HepG2 (cell line): ENCODE results near the gene DLG2. TPM values are rescaled to one million over a fixed set of nuclear protein-coding genes. Genes with fewer than 3 reads are reported as not detected.

Experiments used
- ATAC-seq: fragments of 200-7000 bp; cut with Tn5 transposase; 3 replicates; pipeline ENCODE4 v1.9.1; 2020; ENCODE audit warnings: mild to moderate bottlenecking, moderate library complexity
- BruUV-seq: library from RNA; stranded (reverse); fragments of 400-500 nt; replicated peaks from 2 replicates; lab custom pipeline; 2021; lab: Mats Ljungman, UMichigan
- CTCF ChIA-PET: fragments of 300-600 bp; formaldehyde crosslinking; extraction: SDS; loops from one replicate; lab custom pipeline; 2021; ENCODE audit warnings: low total read pairs, inconsistent platforms, low intra/inter-chr PET ratio; lab: Yijun Ruan, JAX
- POLR2A ChIA-PET: fragments of 350-600 bp; sonication (Branson Sonifier 250); formaldehyde crosslinking; loops from one replicate; lab custom pipeline; 2020; ENCODE audit warnings: antibody characterized with exemption, inconsistent platforms; lab: Yijun Ruan, JAX
- DNase-seq: peaks from one replicate; pipeline ENCODE4 v3.0.0-alpha.2; 2015; ENCODE audit warnings: low spot score
- FAIRE-seq: peaks from 3 replicates; lab custom pipeline; 2011; peaks lifted over from hg19 to GRCh38; lab: Jason Lieb, UNC
- H2AFZ ChIP-seq: one replicate; pipeline ENCODE4 v1.6.1; 2011; ENCODE audit warnings: low read length, inconsistent platforms
- H3K27ac ChIP-seq: fragments of 300-600 bp; 3 replicates; pipeline ENCODE4 v1.8.0; 2011; ENCODE audit warnings: mixed run types, mild to moderate bottlenecking, mixed read lengths, low read length, inconsistent platforms; ENCODE audit not compliant: insufficient read depth; ENCODE audit errors: extremely low read length
- H3K27me3 ChIP-seq, 2 experiments: fragments of 200-600 bp in 1 of 2; 2 replicates in 1 of 2; 3 replicates in 1 of 2; pipeline versions ENCODE4 v1.6.0 to v1.8.0; 2011; ENCODE audit warnings: low read length in 2 of 2, mild to moderate bottlenecking in 2 of 2, moderate library complexity in 2 of 2, inconsistent platforms in 1 of 2; ENCODE audit not compliant: insufficient read depth in 2 of 2, control insufficient read depth in 1 of 2
- H3K36me3 ChIP-seq, 2 experiments: fragments of 200-600 bp in 1 of 2; replicated peaks in 1 of 2; 2 replicates in 1 of 2; 3 replicates in 1 of 2; pipeline versions ENCODE4 v1.5.1 to v1.8.0; 2011; ENCODE audit warnings: low read length in 2 of 2, inconsistent platforms in 1 of 2; ENCODE audit not compliant: insufficient read depth in 2 of 2, control insufficient read depth in 1 of 2
- H3K4me1 ChIP-seq: 2 replicates; pipeline ENCODE4 v1.5.1; 2012; ENCODE audit warnings: low read length, inconsistent platforms; ENCODE audit not compliant: insufficient read depth
- H3K4me2 ChIP-seq: 2 replicates; pipeline ENCODE4 v1.6.0; 2011; ENCODE audit warnings: low read depth, low read length, inconsistent platforms
- H3K4me3 ChIP-seq, 3 experiments: fragments of 200-600 bp in 1 of 3; sonication (generic), shearing (Covaris generic) in 1 of 3; replicated peaks in 1 of 3; 2 replicates each; pipeline ENCODE4 v1.5.1; 2011 to 2016; ENCODE audit warnings: low read length in 3 of 3, inconsistent platforms in 2 of 3, low read depth in 2 of 3, mild to moderate bottlenecking in 2 of 3, control low read depth in 1 of 3, mixed read lengths in 1 of 3; ENCODE audit not compliant: insufficient read depth in 1 of 3
- H3K79me2 ChIP-seq: one replicate; pipeline ENCODE4 v1.6.1; 2011; ENCODE audit warnings: low read length, inconsistent platforms; ENCODE audit not compliant: insufficient read depth
- H3K9ac ChIP-seq: 2 replicates; pipeline ENCODE4 v1.6.0; 2011; ENCODE audit warnings: mild to moderate bottlenecking, low read depth, low read length, inconsistent platforms; ENCODE audit not compliant: insufficient read depth
- H3K9me3 ChIP-seq: 2 replicates; pipeline ENCODE4 v1.5.1; 2012; ENCODE audit warnings: mild to moderate bottlenecking, low read length
- H4K20me1 ChIP-seq: 2 replicates; pipeline ENCODE4 v1.6.0; 2011; ENCODE audit warnings: inconsistent platforms, mild to moderate bottlenecking, low read length, moderate library complexity; ENCODE audit not compliant: insufficient read depth
- ELF1 ChIP-seq: sonication (generic); formaldehyde crosslinking; IDR thresholded peaks from 2 replicates; pipeline ENCODE4 v1.4.0; 2020; ENCODE audit warnings: missing genetic modification reagents
- ELF3 ChIP-seq: IDR thresholded peaks from 2 replicates; pipeline ENCODE4 v1.6.1; 2016; ENCODE audit warnings: missing genetic modification reagents, missing compliant biosample characterization
- FLYWCH1 ChIP-seq: sonication (generic); formaldehyde crosslinking; IDR thresholded peaks from 2 replicates; pipeline ENCODE4 v1.8.1; 2023; ENCODE audit warnings: mild to moderate bottlenecking, missing genetic modification reagents
- HBP1 ChIP-seq: IDR thresholded peaks from 2 replicates; pipeline ENCODE4 v1.6.1; 2016; ENCODE audit warnings: low read depth, control low read depth
- HNF1A ChIP-seq, 2 experiments: sonication (generic) in 1 of 2; formaldehyde crosslinking in 1 of 2; IDR thresholded peaks; 2 replicates each; pipeline versions ENCODE4 v1.4.0 to v1.6.1; 2016 to 2020; ENCODE audit warnings: borderline replicate concordance in 1 of 2, low read depth in 1 of 2, mild to moderate bottlenecking in 1 of 2, missing genetic modification reagents in 1 of 2
- TERF1 ChIP-seq: sonication (generic); formaldehyde crosslinking; IDR thresholded peaks from 2 replicates; pipeline ENCODE4 v1.8.0; 2022; ENCODE audit warnings: mild to moderate bottlenecking, missing genetic modification reagents, moderate library complexity
- WIZ ChIP-seq: sonication (generic); formaldehyde crosslinking; IDR thresholded peaks from 2 replicates; pipeline ENCODE4 v1.5.1; 2020; ENCODE audit warnings: mild to moderate bottlenecking, missing genetic modification reagents
- ZNF101 ChIP-seq: sonication (generic); formaldehyde crosslinking; IDR thresholded peaks from 2 replicates; pipeline ENCODE4 v1.4.0; 2020; ENCODE audit warnings: mild to moderate bottlenecking, low read depth, missing genetic modification reagents, borderline replicate concordance
- ZNF557 ChIP-seq: sonication (generic); formaldehyde crosslinking; IDR thresholded peaks from 2 replicates; pipeline ENCODE4 v1.4.0; 2020; ENCODE audit warnings: missing genetic modification reagents
- WGBS: methylation state at CpG from one replicate; pipeline ENCODE4 v1.1.6; 2017; ENCODE audit warnings: low lambda C conversion rate; 5-methylcytosine and 5-hydroxymethylcytosine counted together
- in situ Hi-C: cut with HindIII; loops from 2 replicates; pipeline ENCODE4 v1.10.0; 2017; ENCODE audit warnings: low pct_unique_long_range_greater_than_20kb; ENCODE audit not compliant: extremely low pct_ligation_motif_present
- intact Hi-C: fragments of 100-400 bp; cut with micrococcal nuclease; formaldehyde crosslinking; loops from one replicate; pipeline ENCODE4 v1.10.0; 2022; ENCODE audit not compliant: unreplicated experiment
- polyA plus RNA-seq, 8 experiments: library from polyadenylated mRNA; depleted of rRNA in 3 of 8; stranded (reverse) in 7 of 8; unstranded in 1 of 8; fragments of >200 nt; fragmentation: Illumina TruSeq in 4 of 8; extraction: Trizol in 4 of 8; gene quantifications; 2 replicates each; pipeline versions ENCODE4 v1.2.1 to v1.2.3, GENCODE V29; 2011 to 2016; ENCODE audit warnings: low read depth in 4 of 8, missing spikeins in 1 of 8, mixed read lengths in 1 of 8; ENCODE audit not compliant: insufficient read depth in 1 of 8
- total RNA-seq, 5 experiments: library from RNA; depleted of rRNA; stranded (reverse); fragments of >200 nt; fragmentation: Illumina TruSeq; extraction: Trizol; gene quantifications; 2 replicates each; pipeline ENCODE4 v1.2.3, GENCODE V29; 2016; ENCODE audit warnings: low read depth in 1 of 5

DLG2 gene
- total and polyA plus RNA-seq, 2 of the 13 experiments (the other 11 are each of a cell fraction or from before 2014, with no cell fraction given), result 0.46 to 1.0 TPM

- WGBS, result 4% methylated on average over 3 of the region's 3 CpGs
- ChIA-PET CTCF (no interaction called here), POLR2A (no interaction called here)
- in situ Hi-C loops, result no loop called here
- Histone ChIP-seq H3K4me3 (no peak overlapping the region), H3K9me3 (peaks cover 25% of the 10 kb centered on the region), H2AFZ (no peak overlapping the region), H3K36me3 (no peaks in the 10 kb centered on the region), H4K20me1 (no peaks in the 10 kb centered on the region), H3K9ac (no peak overlapping the region), H3K4me2 (no peak overlapping the region), H3K4me1 (no peaks in the 10 kb centered on the region)
- ATAC-seq (no peak), DNase-seq (no peak)
- intact Hi-C loops, result no loop called here
- BruUV-seq, result no TSS peak
- TF ChIP-seq ELF1 (CRISPR knock-in tag) (no peak), ZNF101 (CRISPR knock-in tag) (no peak), WIZ (CRISPR knock-in tag) (no peak), HNF1A (IDR thresholded peaks at IDR 0.05; ENCODE audit: low read depth) (no peak), HNF1A (CRISPR knock-in tag; IDR thresholded peaks at IDR 0.05; ENCODE audit: borderline replicate concordance) (no peak), ELF3 (CRISPR knock-in tag) (no peak), TERF1 (no peak), ZNF557 (CRISPR knock-in tag) (no peak), HBP1 (CRISPR knock-in tag) (no peak), FLYWCH1 (CRISPR knock-in tag) (no peak)
- TF ChIP-seq, all 625 proteins: peak for 0
- FAIRE-seq, result no peak
- H3K79me2 ChIP-seq, result no peaks in the 10 kb centered on the region
- no peak overlapping the region for H3K27ac ChIP-seq
- H3K27me3 ChIP-seq, result no peaks in the 10 kb centered on the region
These were observed 101.5 kb downstream of the DLG2 start for GRCh38 chr11:85525686-85526085.
